Measurements from ENCODE around the gene KLHL20.
"Not testable (repeated sequence)": the region's sequence is repeated elsewhere in the genome, so short reads cannot be mapped to it uniquely, and the experiment has no call there.

The KLHL20 gene

DNA sequence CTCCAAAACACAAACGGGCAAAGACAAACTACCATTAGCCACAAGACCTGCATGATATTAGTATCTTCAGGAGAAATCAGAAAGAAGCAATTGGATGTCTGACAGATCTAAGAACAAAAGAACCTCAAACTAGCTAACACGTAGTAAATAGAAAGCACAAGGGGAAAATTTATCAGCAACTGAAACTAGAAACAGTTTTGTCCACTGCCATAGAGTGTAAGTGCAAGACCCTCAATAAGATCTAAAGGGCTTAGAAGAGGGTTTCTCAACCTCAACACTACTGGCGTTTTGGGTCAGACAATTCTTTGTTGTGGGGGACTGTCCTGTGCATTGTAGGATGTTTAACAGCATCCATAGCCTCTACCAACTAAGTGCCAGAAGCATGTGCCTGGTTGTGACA, 54.0 kb downstream of the KLHL20 start:
- H3K79me2 ChIP-seq (ENCODE audit: insufficient read depth, low read length) = no peaks in the 10 kb centered on the region
- 0 out of 2 replicates have a peak, but pooled peaks cover 2% of the 10 kb centered on the region for H3K9me3 ChIP-seq (ENCODE audit: insufficient read depth, low read depth, low read length)
- no peak overlapping the region for H3K9ac ChIP-seq (ENCODE audit: low read depth, low read length, poor library complexity, severe bottlenecking)
- no peak overlapping the region for H3K4me2 ChIP-seq (ENCODE audit: low read depth, low read length, poor library complexity, severe bottlenecking)
- no peaks in the 10 kb centered on the region for H3F3A ChIP-seq (ENCODE audit: low read depth)
- no peaks in the 10 kb centered on the region for H3K27me3 ChIP-seq (ENCODE audit: insufficient read depth, low read length, poor library complexity, severe bottlenecking)
- H3K4me3 ChIP-seq (ENCODE audit: low read length, poor library complexity, severe bottlenecking) = no peak overlapping the region
- peaks cover 10% of the 10 kb centered on the region; the same call in 1 of the 2 replicates for H3K36me3 ChIP-seq (ENCODE audit: insufficient read depth, low read length)
- H4K20me1 ChIP-seq (ENCODE audit: insufficient read depth, low read length, poor library complexity, severe bottlenecking) = no peaks in the 10 kb centered on the region
- H2AFZ ChIP-seq (ENCODE audit: low read length) = no peak overlapping the region
- TF ChIP-seq EZH2phosphoT487 (IDR thresholded peaks at IDR 0.05; ENCODE audit: borderline replicate concordance) (no peak), CTCF (conservative IDR thresholded peaks at IDR 0.05; ENCODE audit: low read length) (no peak)
- H3K4me1 ChIP-seq (ENCODE audit: insufficient read depth, low read length, poor library complexity, severe bottlenecking) = no peaks in the 10 kb centered on the region
- H3K9me2 ChIP-seq (replicated peaks; ENCODE audit: low read depth, low read length) = no peaks in the 10 kb centered on the region

DNA sequence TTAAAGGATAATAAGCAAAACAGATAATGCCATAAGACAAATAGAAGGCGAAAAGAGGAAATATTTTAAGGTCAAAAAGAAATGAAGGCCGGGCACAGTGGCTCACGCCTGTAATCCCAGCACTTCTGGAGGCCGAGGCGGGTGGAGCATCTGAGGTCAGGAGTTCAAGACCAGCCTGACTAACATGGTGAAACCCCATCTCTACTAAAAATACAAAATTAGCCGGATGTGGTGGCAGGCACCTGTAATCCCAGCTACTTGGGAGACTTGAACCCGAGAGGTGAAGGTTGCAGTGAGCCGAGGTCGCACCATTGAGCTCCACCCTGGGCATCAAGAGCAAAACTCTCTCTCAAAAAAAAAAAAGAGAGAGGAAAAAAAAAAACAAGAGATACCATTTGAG, 55.5 kb downstream of the KLHL20 start:
- H2AFZ ChIP-seq (ENCODE audit: low read length); H4K20me1 ChIP-seq (ENCODE audit: insufficient read depth, low read length, poor library complexity, severe bottlenecking); H3K9ac ChIP-seq (ENCODE audit: low read depth, low read length, poor library complexity, severe bottlenecking); H3K9me3 ChIP-seq (ENCODE audit: insufficient read depth, low read depth, low read length); H3K4me2 ChIP-seq (ENCODE audit: low read depth, low read length, poor library complexity, severe bottlenecking); H3K9me2 ChIP-seq (replicated peaks; ENCODE audit: low read depth, low read length); H3K4me3 ChIP-seq (ENCODE audit: low read length, poor library complexity, severe bottlenecking); H3K4me1 ChIP-seq (ENCODE audit: insufficient read depth, low read length, poor library complexity, severe bottlenecking); H3K79me2 ChIP-seq (ENCODE audit: insufficient read depth, low read length); H3K27me3 ChIP-seq (ENCODE audit: insufficient read depth, low read length, poor library complexity, severe bottlenecking); H3F3A ChIP-seq (ENCODE audit: low read depth): not testable (repeated sequence)
- peaks cover 19% of the 10 kb centered on the region; the same call in 1 of the 2 replicates for H3K36me3 ChIP-seq (ENCODE audit: insufficient read depth, low read length)

GRCh38 chr1:173771560-173771959, 56.8 kb downstream of the KLHL20 start:
- no peak overlapping the region for H3K9ac ChIP-seq (ENCODE audit: low read depth, low read length, poor library complexity, severe bottlenecking)
- H3K27me3 ChIP-seq (ENCODE audit: insufficient read depth, low read length, poor library complexity, severe bottlenecking) = no peaks in the 10 kb centered on the region
- H3K79me2 ChIP-seq (ENCODE audit: insufficient read depth, low read length) = no peaks in the 10 kb centered on the region
- no peak overlapping the region for H2AFZ ChIP-seq (ENCODE audit: low read length)
- no peaks in the 10 kb centered on the region for H3K9me3 ChIP-seq (ENCODE audit: insufficient read depth, low read depth, low read length)
- peaks cover 28% of the 10 kb centered on the region; the same call in 1 of the 2 replicates for H3K36me3 ChIP-seq (ENCODE audit: insufficient read depth, low read length)
- H3K4me2 ChIP-seq (ENCODE audit: low read depth, low read length, poor library complexity, severe bottlenecking) = no peak overlapping the region
- H4K20me1 ChIP-seq (ENCODE audit: insufficient read depth, low read length, poor library complexity, severe bottlenecking) = no peaks in the 10 kb centered on the region
- H3K4me1 ChIP-seq (ENCODE audit: insufficient read depth, low read length, poor library complexity, severe bottlenecking) = no peaks in the 10 kb centered on the region
- no peaks in the 10 kb centered on the region for H3F3A ChIP-seq (ENCODE audit: low read depth)
- no peak for TF ChIP-seq EZH2phosphoT487 (IDR thresholded peaks at IDR 0.05; ENCODE audit: borderline replicate concordance)
- no peak for TF ChIP-seq CTCF (conservative IDR thresholded peaks at IDR 0.05; ENCODE audit: low read length)
- no peak overlapping the region for H3K4me3 ChIP-seq (ENCODE audit: low read length, poor library complexity, severe bottlenecking)
- H3K9me2 ChIP-seq (replicated peaks; ENCODE audit: low read depth, low read length) = no peaks in the 10 kb centered on the region

GRCh38 chr1:173775578-173776226, 60.9 kb downstream of the KLHL20 start:
- no peaks in the 10 kb centered on the region for H3F3A ChIP-seq (ENCODE audit: low read depth)
- TF ChIP-seq CTCF (conservative IDR thresholded peaks at IDR 0.05; ENCODE audit: low read length) (no peak), EZH2phosphoT487 (IDR thresholded peaks at IDR 0.05; ENCODE audit: borderline replicate concordance) (no peak)
- H4K20me1 ChIP-seq (ENCODE audit: insufficient read depth, low read length, poor library complexity, severe bottlenecking) = no peaks in the 10 kb centered on the region

More at GRCh38 chr1:173775578-173776226, 60.9 kb downstream of the KLHL20 start:
- Histone ChIP-seq H3K27me3 (ENCODE audit: insufficient read depth, low read length, poor library complexity, severe bottlenecking) (no peaks in the 10 kb centered on the region), H3K9me3 (ENCODE audit: insufficient read depth, low read depth, low read length) (no peaks in the 10 kb centered on the region), H3K79me2 (ENCODE audit: insufficient read depth, low read length) (no peaks in the 10 kb centered on the region), H3K9me2 (replicated peaks; ENCODE audit: low read depth, low read length) (no peaks in the 10 kb centered on the region), H3K4me3 (ENCODE audit: low read length, poor library complexity, severe bottlenecking) (no peak overlapping the region), H3K36me3 (ENCODE audit: insufficient read depth, low read length) (peaks cover 44% of the 10 kb centered on the region; the same call in 1 of the 2 replicates), H2AFZ (ENCODE audit: low read length) (no peak overlapping the region), H3K9ac (ENCODE audit: low read depth, low read length, poor library complexity, severe bottlenecking) (no peak overlapping the region), H3K4me1 (ENCODE audit: insufficient read depth, low read length, poor library complexity, severe bottlenecking) (no peaks in the 10 kb centered on the region), H3K4me2 (ENCODE audit: low read depth, low read length, poor library complexity, severe bottlenecking) (no peak overlapping the region)

Data from Loucy (cell line).